ENCODE measurements around the gene SIL1. TPM values are rescaled to one million over a fixed set of nuclear protein-coding genes. Genes with fewer than 3 reads are reported as not detected.

Gene SIL1
- total and polyA plus RNA-seq, 2 of the 13 experiments (the other 11 are each of a cell fraction or from before 2014, with no cell fraction given), result 26.0 to 30.0 TPM

- no peaks in the 10 kb centered on the region for H3K79me2 ChIP-seq (ENCODE audit: insufficient read depth, low read length)
- H3K4me3 ChIP-seq (replicated peaks in 1 of 3; ENCODE audit: insufficient read depth in 1 of 3, low read depth in 2 of 3, low read length in 3 of 3), result no peak overlapping the region
- intact Hi-C loops (cut with micrococcal nuclease; ENCODE audit: unreplicated experiment), result no loop called here
- H3K9me3 ChIP-seq (ENCODE audit: low read length), result no peaks in the 10 kb centered on the region
- BruUV-seq (replicated peaks), result no TSS peak
- H3K27me3 ChIP-seq (ENCODE audit: control insufficient read depth in 1 of 2, insufficient read depth in 2 of 2, low read length in 2 of 2), result no peaks in the 10 kb centered on the region
- H3K27ac ChIP-seq (ENCODE audit: extremely low read length, insufficient read depth, low read length), result no peak overlapping the region
- TF ChIP-seq IRF2 (CRISPR knock-in tag; IDR thresholded peaks at IDR 0.05), result no peak
- no peak for TF ChIP-seq SOX13 (IDR thresholded peaks at IDR 0.05)
- no peak for TF ChIP-seq SOX13 (CRISPR knock-in tag; conservative IDR thresholded peaks at IDR 0.05 in 1 of 2, IDR thresholded peaks at IDR 0.05 in 1 of 2)
- no peak for TF ChIP-seq ARNT2 (CRISPR knock-in tag; IDR thresholded peaks at IDR 0.05; ENCODE audit: low read depth)
- no peak for TF ChIP-seq RFX3 (CRISPR knock-in tag; IDR thresholded peaks at IDR 0.05)
- no peak for TF ChIP-seq CREB1 (IDR thresholded peaks at IDR 0.05)
- TF ChIP-seq CREB1 (CRISPR knock-in tag; IDR thresholded peaks at IDR 0.05), result no peak
- no peak for TF ChIP-seq GATA4 (IDR thresholded peaks at IDR 0.05; ENCODE audit: borderline replicate concordance, low read depth)
- no peak for TF ChIP-seq BRCA1 (CRISPR knock-in tag; IDR thresholded peaks at IDR 0.05)
- no peak for TF ChIP-seq ARID4A (CRISPR knock-in tag; IDR thresholded peaks at IDR 0.05; ENCODE audit: borderline replicate concordance)
- no peak for TF ChIP-seq MATR3 (CRISPR knock-in tag; IDR thresholded peaks at IDR 0.05)
- no peak for TF ChIP-seq ZMAT3 (CRISPR knock-in tag; conservative IDR thresholded peaks at IDR 0.05)
- TF ChIP-seq MAFF (IDR thresholded peaks at IDR 0.05; ENCODE audit: low read depth, low read length), result no peak
- no peak for TF ChIP-seq ZNF7 (CRISPR knock-in tag; IDR thresholded peaks at IDR 0.05)
- H4K20me1 ChIP-seq (ENCODE audit: insufficient read depth, low read length), result no peaks in the 10 kb centered on the region
- in situ Hi-C loops (cut with HindIII; ENCODE audit: extremely low pct_ligation_motif_present, low pct_unique_long_range_greater_than_20kb), result no loop called here
- ChIA-PET CTCF (ENCODE audit: low intra/inter-chr PET ratio, low total read pairs) (no interaction called here), POLR2A (no interaction called here)
- H3K9ac ChIP-seq (ENCODE audit: insufficient read depth, low read depth, low read length), result no peak overlapping the region
- H3K36me3 ChIP-seq (replicated peaks in 1 of 2; ENCODE audit: control insufficient read depth in 1 of 2, insufficient read depth in 2 of 2, low read length in 2 of 2), result peaks cover 0 to 2% of the 10 kb centered on the region in 2 experiments; a peak in 2 of 5 replicates
- no peak for ATAC-seq
- DNase-seq (ENCODE audit: low spot score), result no peak
- no peak overlapping the region for H2AFZ ChIP-seq (ENCODE audit: low read length)
- H3K4me1 ChIP-seq (ENCODE audit: insufficient read depth, low read length), result peaks cover under 1% of the 10 kb centered on the region; the same call in 1 of the 2 replicates
- no peak overlapping the region for H3K4me2 ChIP-seq (ENCODE audit: low read depth, low read length)
- WGBS (ENCODE audit: low lambda C conversion rate), result 96% methylated on average over 5 of the region's 5 CpGs
- FAIRE-seq, result no peak
Observed at GRCh38 chr5:138947780-138948179, 250.4 kb downstream of the SIL1 start.
